ENCODE data around the gene APC. TPM values are rescaled to one million over a fixed set of nuclear protein-coding genes. Genes with fewer than 3 reads are reported as not detected.

APC gene
- total RNA-seq (2016; rRNA removed; fragmentation: Illumina TruSeq; extraction: Trizol) (19.0 and 19.4 TPM in 2 replicates), polyA plus RNA-seq (2011; rRNA removed) (4.4 and 6.1 TPM in 2 replicates), polyA minus RNA-seq (2011; rRNA and poly(A)+ RNA removed; ENCODE audit: low replicate concordance) (21.1 and 23.5 TPM in 2 replicates), Bru-seq, nascent RNA (percentile 70 among the genes with signal in this experiment), BruChase-seq, experiment 1, labeled RNA remaining after a 6-hour chase (percentile 72 among the genes with signal in this experiment), BruChase-seq, experiment 2, labeled RNA remaining after a 2-hour chase (percentile 72 among the genes with signal in this experiment)
- total RNA-seq (2016; cell fraction: cytosol; rRNA removed; fragmentation: Illumina TruSeq; extraction: Trizol; ENCODE audit: low read depth): 2.9 and 3.0 TPM in 2 replicates
- total RNA-seq (2016; cell fraction: insoluble cytoplasmic fraction; rRNA removed; fragmentation: Illumina TruSeq; extraction: Trizol): 16.4 and 19.4 TPM in 2 replicates
- total RNA-seq (2016; cell fraction: membrane; rRNA removed; fragmentation: Illumina TruSeq; extraction: Trizol): 5.4 and 6.4 TPM in 2 replicates
- total RNA-seq (2016; cell fraction: nucleus; rRNA removed; fragmentation: Illumina TruSeq; extraction: Trizol): 33.0 and 40.2 TPM in 2 replicates
- polyA plus RNA-seq (2011; cell fraction: cytosol; rRNA removed): 3.5 and 4.0 TPM in 2 replicates
- polyA plus RNA-seq (2011; cell fraction: nucleus; rRNA removed): 11.3 and 11.7 TPM in 2 replicates
- polyA plus RNA-seq (2012): 5.5 and 6.1 TPM in 2 replicates
- 0.27 and 0.34 TPM in 2 replicates for polyA plus RNA-seq (2016; cell fraction: cytosol; fragmentation: Illumina TruSeq; extraction: Trizol; ENCODE audit: low read depth)
- polyA plus RNA-seq (2016; cell fraction: insoluble cytoplasmic fraction; fragmentation: Illumina TruSeq; extraction: Trizol; ENCODE audit: low read depth): 4.7 and 5.2 TPM in 2 replicates
- 0.34 and 0.37 TPM in 2 replicates for polyA plus RNA-seq (2016; cell fraction: membrane; fragmentation: Illumina TruSeq; extraction: Trizol; ENCODE audit: low read depth)
- polyA plus RNA-seq (2016; cell fraction: nucleus; fragmentation: Illumina TruSeq; extraction: Trizol; ENCODE audit: insufficient read depth, low read depth): 13.3 and 13.6 TPM in 2 replicates
- polyA minus RNA-seq (2011; cell fraction: cytosol; rRNA and poly(A)+ RNA removed): 15.0 and 16.6 TPM in 2 replicates
- polyA minus RNA-seq (2011; cell fraction: nucleus; rRNA and poly(A)+ RNA removed): 84.2 and 87.0 TPM in 2 replicates
- long read RNA-seq, experiment 1, partial matches to known transcripts: 3 of 4 reads
- long read RNA-seq, experiment 1, other reads (novel, unspliced or antisense): 1 of 4 reads
- long read RNA-seq, experiment 2: 0 reads

GRCh38 chr5:112737463-112738190, at the start of gene APC:
Gene APC (plus strand): TSS chr5:112737885. CDS start chr5:112754891, 17,006 bp downstream.
- Histone ChIP-seq H3K27ac (ENCODE audit: extremely low read length, insufficient read depth, low read length) (no peak within 1 kb of the TSS), H3K36me3 (replicated peaks in 1 of 2; ENCODE audit: control insufficient read depth in 1 of 2, insufficient read depth in 2 of 2, low read length in 2 of 2) (no peaks in the 10 kb centered on the region), H3K27me3 (ENCODE audit: control insufficient read depth in 1 of 2, insufficient read depth in 2 of 2, low read length in 2 of 2) (no peaks in the 10 kb centered on the region), H3K4me3 (replicated peaks in 1 of 3; ENCODE audit: insufficient read depth in 1 of 3, low read depth in 2 of 3, low read length in 3 of 3) (peak within 1 kb of the TSS; percentile 52 to 86 (median 79)), H3K9ac (ENCODE audit: insufficient read depth, low read depth, low read length) (peak within 1 kb of the TSS; percentile 36; the same call in 1 of the 2 replicates), H4K20me1 (ENCODE audit: insufficient read depth, low read length) (no peaks in the 10 kb centered on the region; the same call in 1 of the 2 replicates), H3K4me1 (ENCODE audit: insufficient read depth, low read length) (peaks cover 9% of the 10 kb centered on the region), H2AFZ (ENCODE audit: low read length) (no peak within 1 kb of the TSS), H3K9me3 (ENCODE audit: low read length) (no peaks in the 10 kb centered on the region), H3K79me2 (ENCODE audit: insufficient read depth, low read length) (no peaks in the 10 kb centered on the region), H3K4me2 (ENCODE audit: low read depth, low read length) (peak within 1 kb of the TSS; percentile 73)
- ChIA-PET POLR2A (interaction anchor here (2.0 kb wide), 1 partner anchor 30 kb away, joined by 6 read pairs; no protein-coding TSS in a partner anchor), CTCF (ENCODE audit: low intra/inter-chr PET ratio, low total read pairs) (no interaction called here)
- FAIRE-seq (no peak), DNase-seq (ENCODE audit: low spot score) (peak; percentile 54), ATAC-seq (peak; percentile 100)
- in situ Hi-C loops (cut with HindIII; ENCODE audit: extremely low pct_ligation_motif_present, low pct_unique_long_range_greater_than_20kb) (no loop called here), intact Hi-C loops (cut with micrococcal nuclease; ENCODE audit: unreplicated experiment) (loop anchor here (2.0 kb wide), 1 partner anchor 31 kb away; no protein-coding TSS in a partner anchor)
- WGBS (ENCODE audit: low lambda C conversion rate): 41% methylated on average over 35 of the region's 36 CpGs
- no TSS peak for BruUV-seq (replicated peaks)
- TF ChIP-seq TFDP1 (CRISPR knock-in tag; IDR thresholded peaks at IDR 0.05; ENCODE audit: borderline replicate concordance): peak; percentile 60; the same call in 1 of the 2 replicates
- TF ChIP-seq PAXIP1 (CRISPR knock-in tag; conservative IDR thresholded peaks at IDR 0.05): 0 out of 2 replicates have a peak, but pooled peaks have one; percentile 15
- peak; percentile 95 for TF ChIP-seq ZMYM4 (CRISPR knock-in tag; IDR thresholded peaks at IDR 0.05)
- TF ChIP-seq BHLHE40 (IDR thresholded peaks at IDR 0.05; ENCODE audit: low read length): peak; percentile 75
- TF ChIP-seq, protein P1, sequence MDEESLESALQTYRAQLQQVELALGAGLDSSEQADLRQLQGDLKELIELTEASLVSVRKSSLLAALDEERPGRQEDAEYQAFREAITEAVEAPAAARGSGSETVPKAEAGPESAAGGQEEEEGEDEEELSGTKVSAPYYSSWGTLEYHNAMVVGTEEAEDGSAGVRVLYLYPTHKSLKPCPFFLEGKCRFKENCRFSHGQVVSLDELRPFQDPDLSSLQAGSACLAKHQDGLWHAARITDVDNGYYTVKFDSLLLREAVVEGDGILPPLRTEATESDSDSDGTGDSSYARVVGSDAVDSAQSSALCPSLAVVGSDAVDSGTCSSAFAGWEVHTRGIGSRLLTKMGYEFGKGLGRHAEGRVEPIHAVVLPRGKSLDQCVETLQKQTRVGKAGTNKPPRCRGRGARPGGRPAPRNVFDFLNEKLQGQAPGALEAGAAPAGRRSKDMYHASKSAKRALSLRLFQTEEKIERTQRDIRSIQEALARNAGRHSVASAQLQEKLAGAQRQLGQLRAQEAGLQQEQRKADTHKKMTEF (CRISPR knock-in tag; IDR thresholded peaks at IDR 0.05): 0 out of 2 replicates have a peak, but pooled peaks have one; percentile 29
- TF ChIP-seq POGZ (CRISPR knock-in tag; IDR thresholded peaks at IDR 0.05): peak; percentile 79
- peak; percentile 41; the same call in 1 of the 2 replicates for TF ChIP-seq TFDP2 (CRISPR knock-in tag; IDR thresholded peaks at IDR 0.05)
